IMR-90 (cell line): ENCODE measurements around the gene CMTM6. TPM values are rescaled to one million over a fixed set of nuclear protein-coding genes. Genes with fewer than 3 reads are reported as not detected.

ENCODE experiments used
- ATAC-seq: fragments of 200-7000 bp; cut with Tn5 transposase; 2 replicates; pipeline ENCODE4 v1.9.1; 2020; ENCODE audit warnings: low read depth, mild to moderate bottlenecking, moderate library complexity
- BruUV-seq: library from RNA; stranded (reverse); fragments of 400-500 nt; replicated peaks from 2 replicates; lab custom pipeline; 2021; lab: Mats Ljungman, UMichigan
- CTCF ChIA-PET: fragments of 300-600 bp; formaldehyde crosslinking; extraction: SDS; loops from one replicate; lab custom pipeline; 2021; ENCODE audit warnings: antibody characterized with exemption; lab: Yijun Ruan, JAX
- POLR2A ChIA-PET: fragments of 300-600 bp; sonication (Branson Sonifier 250); formaldehyde crosslinking; loops from one replicate; lab custom pipeline; 2022; ENCODE audit warnings: antibody characterized with exemption; ENCODE audit not compliant: unreplicated experiment; lab: Charles Lee
- DNase-seq: peaks from one replicate; pipeline ENCODE4 v3.0.0; 2013
- H2AFZ ChIP-seq: replicated peaks from 2 replicates; pipeline ENCODE3; 2013; ENCODE audit warnings: low read length, mild to moderate bottlenecking; ENCODE audit not compliant: poor library complexity
- H2AK5ac ChIP-seq: 2 replicates; pipeline ENCODE4 v1.6.1; 2013; ENCODE audit warnings: low read depth, low read length, inconsistent platforms
- H2AK9ac ChIP-seq: replicated peaks from 2 replicates; pipeline ENCODE3; 2013; ENCODE audit warnings: mild to moderate bottlenecking, low read depth, low read length, moderate library complexity; ENCODE audit not compliant: poor library complexity
- H2BK120ac ChIP-seq: 2 replicates; pipeline ENCODE4 v1.6.1; 2013; ENCODE audit warnings: low read depth, low read length, inconsistent platforms
- H2BK15ac ChIP-seq: 3 replicates; pipeline ENCODE4 v1.6.1; 2013; ENCODE audit warnings: low read depth, low read length, inconsistent platforms
- H2BK20ac ChIP-seq: 2 replicates; pipeline ENCODE4 v1.6.1; 2013; ENCODE audit warnings: low read depth, mild to moderate bottlenecking, inconsistent platforms, low read length, moderate library complexity
- H2BK5ac ChIP-seq: 2 replicates; pipeline ENCODE4 v1.6.1; 2013; ENCODE audit warnings: mild to moderate bottlenecking, low read depth, low read length, inconsistent platforms; ENCODE audit not compliant: poor library complexity, severe bottlenecking
- H3K14ac ChIP-seq: replicated peaks from 2 replicates; pipeline ENCODE4 v1.6.1; 2013; ENCODE audit warnings: low read depth, low read length, inconsistent platforms
- H3K18ac ChIP-seq: 2 replicates; pipeline ENCODE4 v1.6.1; 2013; ENCODE audit warnings: low read depth, low read length, control low read depth
- H3K23ac ChIP-seq: 2 replicates; pipeline ENCODE4 v1.6.1; 2013; ENCODE audit warnings: low read depth, low read length, inconsistent platforms
- H3K27ac ChIP-seq: 2 replicates; pipeline ENCODE4 v1.5.1; 2013; ENCODE audit warnings: mild to moderate bottlenecking, control low read depth, low read length; ENCODE audit not compliant: insufficient read depth
- H3K27me3 ChIP-seq: 2 replicates; pipeline ENCODE4 v1.6.1; 2013; ENCODE audit warnings: low read length; ENCODE audit not compliant: control insufficient read depth, insufficient read depth
- H3K36me3 ChIP-seq: 2 replicates; pipeline ENCODE4 v1.6.1; 2013; ENCODE audit warnings: low read length, mixed read lengths; ENCODE audit not compliant: control insufficient read depth, insufficient read depth
- H3K4ac ChIP-seq: 2 replicates; pipeline ENCODE4 v1.6.1; 2013; ENCODE audit warnings: low read depth, low read length, inconsistent platforms
- H3K4me1 ChIP-seq: 2 replicates; pipeline ENCODE4 v1.6.1; 2013; ENCODE audit warnings: low read length, mixed read lengths; ENCODE audit not compliant: control insufficient read depth, insufficient read depth
- H3K4me2 ChIP-seq: 2 replicates; pipeline ENCODE4 v1.6.1; 2013; ENCODE audit warnings: low read depth, mild to moderate bottlenecking, control low read depth, low read length, moderate library complexity
- H3K4me3 ChIP-seq: 2 replicates; pipeline ENCODE4 v1.5.1; 2013; ENCODE audit warnings: low read depth, mild to moderate bottlenecking, control low read depth, low read length, moderate library complexity; ENCODE audit not compliant: insufficient read depth
- H3K56ac ChIP-seq: 2 replicates; pipeline ENCODE4 v1.6.1; 2013; ENCODE audit warnings: low read length, inconsistent platforms; ENCODE audit not compliant: insufficient read depth; ENCODE audit errors: extremely low read depth
- H3K79me1 ChIP-seq, 2 experiments: 2 replicates each; pipeline ENCODE4 v1.6.1; 2013; ENCODE audit warnings: low read length in 2 of 2, inconsistent platforms in 1 of 2, low read depth in 1 of 2
- H3K9ac ChIP-seq: 2 replicates; pipeline ENCODE4 v1.6.1; 2013; ENCODE audit warnings: low read depth, low read length, control low read depth
- H3K9me1 ChIP-seq: 2 replicates; pipeline ENCODE4 v1.6.1; 2013; ENCODE audit warnings: low read length, inconsistent platforms; ENCODE audit not compliant: insufficient read depth
- H3K9me3 ChIP-seq: 2 replicates; pipeline ENCODE4 v1.6.1; 2013; ENCODE audit warnings: low read length; ENCODE audit not compliant: control insufficient read depth, insufficient read depth
- H4K20me1 ChIP-seq: 2 replicates; pipeline ENCODE4 v1.6.1; 2013; ENCODE audit warnings: low read length, inconsistent platforms; ENCODE audit not compliant: insufficient read depth
- H4K5ac ChIP-seq: 2 replicates; pipeline ENCODE4 v1.6.1; 2013; ENCODE audit warnings: mild to moderate bottlenecking, low read depth, low read length, control low read depth
- H4K8ac ChIP-seq, 2 experiments: 2 replicates each; pipeline ENCODE4 v1.6.1; 2013; ENCODE audit warnings: low read depth in 2 of 2, low read length in 2 of 2, control low read depth in 1 of 2, inconsistent platforms in 1 of 2
- H4K91ac ChIP-seq: 2 replicates; pipeline ENCODE4 v1.6.1; 2013; ENCODE audit warnings: low read depth, low read length, inconsistent platforms; ENCODE audit not compliant: insufficient read depth
- RFX5 ChIP-seq: IDR thresholded peaks from 2 replicates; pipeline ENCODE4 v1.8.0; 2012; ENCODE audit warnings: low read depth, mild to moderate bottlenecking, low read length, moderate library complexity
- WGBS, 2 experiments: methylation state at CpG; one replicate each; pipeline versions ENCODE4 v1.1.5 to v1.1.7; 2013; ENCODE audit warnings: missing lambda C conversion rate in 2 of 2; ENCODE audit not compliant: insufficient read length in 1 of 2; ENCODE audit errors: extremely low coverage in 2 of 2; 5-methylcytosine and 5-hydroxymethylcytosine counted together
- dilution Hi-C: fragments of 300-500 bp; cut with HindIII; formaldehyde crosslinking; loops from one replicate; pipeline ENCODE4 v1.14.3; 2018; ENCODE audit warnings: low sequenced_read_pairs; ENCODE audit not compliant: unreplicated experiment
- in situ Hi-C: fragments of 300-500 bp; cut with MboI; formaldehyde crosslinking; loops from 3 replicates; pipeline ENCODE4 v1.14.3; 2019; ENCODE audit warnings: low sequenced_read_pairs, inconsistent platforms, mixed read lengths
- intact Hi-C: fragments of 100-400 bp; cut with micrococcal nuclease; formaldehyde crosslinking; loops from 2 replicates; pipeline ENCODE4 v1.10.0; 2022
- polyA plus RNA-seq, 3 experiments: library from polyadenylated mRNA; depleted of rRNA; stranded (reverse); fragments of >200 nt; gene quantifications; 2 replicates each; pipeline ENCODE4 v1.2.3, GENCODE V29; 2012; ENCODE audit warnings: low replicate concordance in 1 of 3
- total RNA-seq: library from RNA; depleted of rRNA; stranded (reverse); fragments of >200 nt; gene quantifications from 2 replicates; pipeline ENCODE4 v1.2.3, GENCODE V29; 2012

Gene CMTM6
- total and polyA plus RNA-seq, 2 of the 4 experiments (the other 2 are of a cell fraction) = 29.4 to 36.6 TPM

- no peak for ATAC-seq
- no peaks in the 10 kb centered on the region for H3K36me3 ChIP-seq
- H3K4me3 ChIP-seq = no peak overlapping the region
- H3K18ac ChIP-seq = no peak overlapping the region
- H3K56ac ChIP-seq = no peak overlapping the region
- H3K4me2 ChIP-seq = no peak overlapping the region
- no CpG with 5 or more reads among the region's 2 CpGs for WGBS, 2 experiments
- no peak for DNase-seq
- no peak overlapping the region for H3K23ac ChIP-seq
- no TSS peak for BruUV-seq
- no peaks in the 10 kb centered on the region for H3K4me1 ChIP-seq
- no peak overlapping the region for H3K4ac ChIP-seq
- POLR2A ChIA-PET = interaction anchor here (0.6 kb wide), 1 partner anchor 174 kb away, joined by 8 read pairs; the partner anchor contains the start of gene CNOT10
- H2AFZ ChIP-seq = no peak overlapping the region
- no peaks in the 10 kb centered on the region for H3K9me3 ChIP-seq
- no peak overlapping the region for H4K91ac ChIP-seq
- no peak overlapping the region for H3K9ac ChIP-seq
- no peak overlapping the region for H2AK9ac ChIP-seq
- no peak overlapping the region for H4K5ac ChIP-seq
- no peak overlapping the region for H2BK20ac ChIP-seq
- no peak overlapping the region for H2BK5ac ChIP-seq
- no peaks in the 10 kb centered on the region for H4K20me1 ChIP-seq
- dilution Hi-C loops = no loop called here
- H3K14ac ChIP-seq = no peak overlapping the region
- CTCF ChIA-PET = no interaction called here
- H3K79me1 ChIP-seq = no peaks in the 10 kb centered on the region
- H3K27me3 ChIP-seq = no peaks in the 10 kb centered on the region
- H3K9me1 ChIP-seq = no peaks in the 10 kb centered on the region
- H4K8ac ChIP-seq = no peak overlapping the region
- no peak for TF ChIP-seq RFX5
- in situ Hi-C loops = no loop called here
- H2BK15ac ChIP-seq = no peak overlapping the region
- H3K27ac ChIP-seq = no peak overlapping the region
- no peak overlapping the region for H2AK5ac ChIP-seq
- intact Hi-C loops = loop anchor here (2.0 kb wide), 2 partner anchors 60 to 222 kb away; partner anchors contain the start of gene DYNC1LI1
- no peak overlapping the region for H2BK120ac ChIP-seq
Observed at GRCh38 chr3:32511005-32511404, 8.4 kb upstream of the CMTM6 start.
